CD4-positive, alpha-beta T cell treated with Interleukin-17A for 4 hours (primary cell): ENCODE results near the gene SH3TC1.

Source experiments
- DNase-seq: peaks from one replicate; pipeline ENCODE4 v3.0.0-alpha.2; 2020; ENCODE audit warnings: mixed read lengths

The SH3TC1 gene

DNA sequence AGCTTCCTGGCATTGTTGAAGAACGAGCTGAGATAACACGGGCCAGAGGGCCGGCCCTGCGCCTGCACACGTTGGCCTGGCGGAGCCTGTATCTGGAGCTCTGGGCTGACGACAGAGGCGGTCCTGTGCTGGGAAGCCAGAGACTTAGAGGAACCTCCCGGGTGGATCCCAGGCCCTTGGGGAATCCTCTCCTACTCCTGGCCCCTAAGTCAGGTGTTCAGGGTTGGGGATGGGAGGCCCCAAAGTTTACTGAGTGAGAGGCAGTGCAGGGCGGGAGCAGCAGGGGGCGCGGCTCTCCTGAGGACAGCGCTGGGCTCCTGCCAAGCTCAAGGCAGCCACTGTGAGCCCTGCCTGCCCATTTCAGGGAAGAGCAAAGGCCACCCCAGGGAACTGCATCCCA, 68.0 kb downstream of the SH3TC1 start:
- DNase-seq: peak; percentile 14

- DNase-seq: no peak
Measured at GRCh38 chr4:8268211-8268610, 69.1 kb downstream of the SH3TC1 start.

DNA sequence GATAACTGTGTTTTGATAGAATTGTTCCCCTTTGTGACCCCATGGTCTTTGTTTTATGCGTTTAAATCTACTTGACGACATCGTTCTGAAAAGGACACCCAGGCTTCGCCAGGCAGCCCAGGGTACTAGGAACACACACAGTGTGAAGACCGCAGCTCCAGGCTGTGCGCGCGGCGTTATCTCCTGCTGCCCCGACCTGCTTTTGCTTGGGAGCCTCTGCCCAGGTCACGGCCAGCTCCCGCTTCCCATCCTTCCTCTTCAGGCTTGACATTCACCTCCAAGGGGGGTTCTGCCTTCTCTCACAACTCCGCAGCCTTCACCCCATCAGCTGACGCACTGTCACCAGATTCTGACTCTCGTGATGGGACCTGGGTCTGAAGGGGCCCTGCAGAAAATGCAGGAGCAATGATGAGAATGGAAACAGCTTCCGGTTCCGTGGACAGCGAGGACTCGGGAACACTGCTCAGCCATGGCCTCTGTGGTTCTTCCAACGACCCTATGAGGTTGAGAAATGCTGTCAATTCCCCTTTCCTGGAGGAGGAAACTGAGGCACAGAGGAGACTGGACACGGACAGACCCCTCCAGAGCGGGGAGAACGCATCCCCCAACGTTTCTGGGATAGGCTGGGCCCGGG, 69.9 kb downstream of the SH3TC1 start:
- DNase-seq: no peak

GRCh38 chr4:8269535-8270417, 70.7 kb downstream of the SH3TC1 start, which contains the start of gene HTRA3:
TSS of gene HTRA3 (plus strand) at chr4:8269754. CDS start at chr4:8269969, 215 bp downstream.
- DNase-seq: no peak

DNA sequence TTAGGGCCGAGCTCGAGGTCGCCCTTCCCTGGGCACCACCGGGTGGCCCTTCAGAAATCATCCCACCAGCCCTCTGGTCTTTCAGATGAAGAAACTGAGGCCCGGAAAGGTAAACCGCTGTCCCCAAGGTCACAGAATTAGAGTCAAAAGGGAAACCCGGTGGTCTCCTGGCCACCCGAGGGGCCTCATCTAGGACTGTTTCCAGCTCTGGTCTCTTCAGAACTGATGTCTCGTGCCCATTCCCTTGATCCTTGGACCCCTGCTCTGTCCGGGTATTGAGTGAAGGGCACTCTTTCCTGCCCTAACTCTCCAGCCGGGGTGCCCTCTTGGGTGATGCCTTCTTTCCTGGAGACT, 71.3 kb downstream of the SH3TC1 start:
- DNase-seq: no peak

DNA sequence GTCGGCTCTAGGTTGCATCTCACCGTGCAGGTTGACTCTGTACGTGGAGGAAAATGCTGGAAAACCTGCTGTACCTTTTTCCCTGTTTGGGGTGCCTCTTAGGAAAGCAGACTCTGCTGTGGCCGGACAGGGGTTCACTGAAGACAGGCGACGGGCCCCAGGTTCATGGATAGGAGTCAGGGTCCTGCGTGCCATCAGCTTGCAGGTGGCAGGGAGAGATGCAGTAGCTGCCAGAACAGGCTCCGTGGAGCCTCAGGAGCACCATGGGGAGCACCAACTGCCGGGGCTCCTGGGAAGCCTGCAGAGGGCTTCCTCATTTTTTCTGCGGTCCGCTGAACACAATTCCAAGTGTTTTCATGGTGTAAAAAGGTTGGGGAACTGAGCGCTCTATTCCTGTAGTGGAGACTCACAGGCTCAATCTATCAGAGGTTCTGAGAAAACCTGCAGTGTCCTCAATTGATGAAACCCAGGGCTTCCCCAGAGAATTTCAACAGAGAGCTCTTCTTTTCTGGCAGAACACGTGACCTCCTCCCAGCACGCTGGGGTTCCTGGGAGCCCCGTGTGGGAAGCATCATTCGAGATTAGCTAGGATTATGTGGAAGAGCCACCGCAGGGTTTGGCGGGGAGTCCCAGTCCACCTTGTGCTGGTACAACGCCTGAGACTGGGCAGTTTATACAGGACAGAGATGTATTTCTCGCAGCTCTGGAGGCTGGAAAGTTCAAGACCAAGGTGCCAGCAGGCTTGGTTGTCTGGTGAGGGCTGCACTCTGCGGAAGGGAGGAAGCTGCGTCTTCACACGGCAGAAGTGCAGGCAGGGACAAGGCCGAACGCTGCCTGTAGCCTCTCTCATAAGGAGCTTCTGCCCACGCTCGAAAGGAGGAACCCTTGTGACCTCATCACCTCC, 72.1 kb downstream of the SH3TC1 start:
- DNase-seq: no peak

DNA sequence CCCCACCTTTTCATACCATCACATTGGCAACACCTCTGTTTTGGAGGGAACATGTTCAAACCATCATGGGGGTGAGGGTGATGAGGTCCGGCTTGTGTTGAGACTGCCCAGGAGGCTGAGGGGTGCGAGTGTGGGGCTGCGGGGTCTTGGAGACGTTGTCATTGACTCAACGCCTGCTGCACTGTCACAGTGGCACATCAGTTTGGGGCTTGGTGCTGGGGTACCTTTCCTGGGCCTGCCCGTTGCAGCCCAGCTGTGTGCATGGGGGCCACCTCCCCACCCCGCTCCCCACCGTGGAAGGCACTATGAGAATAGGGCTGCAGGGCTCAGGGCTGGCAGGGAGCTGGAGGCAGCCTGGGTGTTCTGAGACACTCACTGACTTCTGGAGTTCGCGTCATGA, 72.7 kb downstream of the SH3TC1 start:
- DNase-seq: no peak

DNA sequence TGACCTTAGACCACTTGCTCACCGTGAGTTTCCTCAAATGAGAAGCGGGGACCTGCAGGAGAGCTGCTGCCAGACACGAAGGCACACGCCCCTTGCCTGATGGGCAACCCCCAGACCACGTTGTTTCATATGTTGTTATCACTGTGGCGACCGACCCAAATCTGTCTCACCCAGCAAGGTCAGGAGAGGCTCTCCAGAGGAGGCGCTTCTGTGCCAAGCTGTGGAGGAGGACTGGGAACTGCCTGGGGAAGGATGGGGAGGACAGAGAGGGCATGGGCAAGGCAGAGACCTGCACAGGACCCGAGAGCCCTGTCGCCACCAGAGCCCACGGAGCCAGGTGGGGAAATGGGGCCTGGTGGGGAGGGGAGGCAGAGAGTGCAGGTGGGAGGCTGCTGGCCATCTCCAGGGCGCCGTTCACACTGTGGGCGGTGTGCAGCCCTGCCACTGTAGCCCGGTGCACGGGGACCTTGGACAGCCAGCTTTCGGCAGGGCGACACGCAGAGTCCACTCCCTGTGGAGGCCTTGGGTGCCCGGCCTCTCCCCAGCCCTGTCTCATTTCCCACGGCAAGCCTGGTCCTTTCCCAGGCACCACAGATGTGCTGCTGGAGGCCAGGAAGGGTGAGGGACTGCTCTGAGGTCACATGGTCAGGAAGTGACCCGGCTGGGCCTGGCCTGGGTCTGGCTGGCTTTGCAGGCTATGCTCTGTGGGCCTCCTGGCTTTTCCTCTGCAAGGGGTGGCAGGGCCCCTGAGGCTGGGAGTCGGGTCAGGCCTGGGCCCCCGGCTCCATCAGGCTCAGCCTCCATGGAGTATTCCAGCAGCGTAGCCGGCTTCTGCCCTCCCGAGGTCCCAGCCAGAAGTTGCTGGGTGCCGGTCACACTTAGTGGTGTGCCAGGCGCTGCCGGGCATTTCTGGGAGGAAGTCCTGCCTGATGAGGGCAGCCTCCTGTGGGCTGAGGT, 73.7 kb downstream of the SH3TC1 start:
- DNase-seq: no peak

- DNase-seq: no peak
Measured at GRCh38 chr4:8273450-8273849, 74.4 kb downstream of the SH3TC1 start.

GRCh38 chr4:8274066-8274652, 75.1 kb downstream of the SH3TC1 start:
- no peak for DNase-seq

GRCh38 chr4:8274765-8275547, 75.9 kb downstream of the SH3TC1 start:
- DNase-seq: no peak

DNA sequence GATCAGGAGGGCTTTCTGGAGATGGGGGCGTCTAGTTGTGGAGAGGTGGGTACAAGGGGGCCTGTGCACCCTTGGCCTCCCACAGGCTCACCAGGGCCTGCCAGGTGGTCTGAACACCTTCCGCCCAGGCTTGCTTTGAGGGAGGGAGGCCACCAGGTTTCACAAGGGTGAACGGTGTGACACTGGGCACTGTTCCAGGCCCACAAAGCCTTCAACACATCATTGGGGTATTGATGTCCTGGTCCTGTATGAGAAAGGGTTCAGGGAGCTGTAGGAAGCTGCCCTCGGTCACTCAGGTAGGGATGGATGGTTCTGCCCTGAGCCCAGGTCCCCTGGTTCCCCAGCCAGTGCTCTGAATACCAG, 76.4 kb downstream of the SH3TC1 start:
- DNase-seq: no peak

- DNase-seq: no peak
Measured at GRCh38 chr4:8276358-8277240, 77.5 kb downstream of the SH3TC1 start.

DNA sequence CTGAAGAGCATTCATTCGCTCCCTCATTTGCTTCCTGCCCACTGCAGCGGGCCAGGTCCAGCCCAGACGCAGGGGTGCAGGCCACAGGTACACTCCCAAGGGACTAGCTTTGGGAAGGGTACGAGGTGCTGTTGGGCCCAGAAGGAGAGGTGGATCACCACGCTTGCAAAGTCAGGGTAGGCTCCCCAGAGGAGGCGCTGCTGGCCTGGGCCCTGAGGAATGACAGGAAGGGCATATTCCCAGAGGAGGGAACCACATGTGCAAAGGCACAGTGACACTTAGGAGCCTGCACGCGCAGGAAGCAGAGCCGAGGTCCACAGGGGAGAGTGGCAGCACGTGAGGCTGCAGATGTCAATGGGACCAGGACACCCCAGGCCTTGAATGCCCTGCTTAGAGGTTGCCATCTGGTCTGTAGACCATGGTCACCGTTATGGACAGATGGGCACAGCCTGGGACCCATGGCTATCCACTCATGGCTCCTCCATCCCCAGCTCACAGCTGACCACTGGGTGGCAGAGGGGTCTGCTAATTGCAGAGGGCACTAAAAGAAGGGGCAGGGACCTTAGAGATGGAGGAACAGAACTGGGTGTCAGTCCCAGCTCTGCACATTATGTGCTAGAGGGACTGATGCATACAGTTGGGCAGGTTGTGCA, 78.4 kb downstream of the SH3TC1 start:
- DNase-seq: no peak

GRCh38 chr4:8278009-8278395, 78.9 kb downstream of the SH3TC1 start:
- DNase-seq: no peak

DNA sequence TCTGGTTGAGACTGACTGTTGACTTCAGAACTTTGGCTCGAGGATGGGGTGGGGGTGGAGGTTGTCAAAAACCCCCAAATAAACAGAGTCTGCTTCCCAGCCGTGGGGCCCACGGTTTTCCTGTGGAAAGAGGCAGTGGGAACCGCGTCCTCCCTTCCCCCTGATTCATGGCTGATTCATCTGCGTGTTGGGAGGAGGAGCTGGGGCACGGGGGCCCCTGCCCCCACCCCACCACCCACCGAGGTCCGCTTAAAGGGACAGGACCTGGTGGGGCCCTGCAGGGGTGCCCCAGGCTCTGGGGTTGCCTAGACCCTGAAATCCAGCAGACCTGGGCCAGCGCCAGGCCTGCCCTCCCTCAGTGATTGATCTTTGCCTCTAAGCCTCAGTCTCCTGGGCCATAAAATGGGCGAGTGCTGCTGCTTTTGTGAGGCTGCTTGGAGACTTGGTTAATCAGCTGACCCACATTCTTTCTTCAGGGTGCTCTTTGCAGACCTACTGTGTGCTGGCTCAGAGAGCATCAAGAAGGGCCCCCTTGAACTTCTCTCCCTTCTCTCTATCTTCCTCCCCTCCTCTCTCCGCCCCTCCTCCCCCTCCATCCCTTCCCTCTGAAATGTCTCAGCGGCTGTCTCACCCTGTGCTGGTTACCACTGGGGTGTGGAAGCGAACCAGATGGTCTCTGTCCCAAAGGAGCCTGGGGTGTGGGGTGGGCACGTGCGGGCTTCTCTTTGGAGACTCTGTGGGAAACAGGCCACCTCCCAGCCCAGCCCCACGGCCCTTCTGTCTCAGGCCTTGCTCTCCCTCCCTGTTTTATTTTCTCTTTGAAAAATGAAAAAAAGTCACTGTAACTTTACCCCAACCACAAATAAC, 79.6 kb downstream of the SH3TC1 start:
- DNase-seq: no peak

- DNase-seq: no peak
Measured at GRCh38 chr4:8279321-8280157, 80.4 kb downstream of the SH3TC1 start.
